IPS DF 4.7 (cell line): Measurements from ENCODE around the gene GDF7.

ENCODE experiments used
- DNase-seq: peaks from one replicate; pipeline ENCODE4 v3.0.0-alpha.2; 2013; ENCODE audit warnings: low spot score; ENCODE audit errors: extremely low read depth

The GDF7 gene

DNA sequence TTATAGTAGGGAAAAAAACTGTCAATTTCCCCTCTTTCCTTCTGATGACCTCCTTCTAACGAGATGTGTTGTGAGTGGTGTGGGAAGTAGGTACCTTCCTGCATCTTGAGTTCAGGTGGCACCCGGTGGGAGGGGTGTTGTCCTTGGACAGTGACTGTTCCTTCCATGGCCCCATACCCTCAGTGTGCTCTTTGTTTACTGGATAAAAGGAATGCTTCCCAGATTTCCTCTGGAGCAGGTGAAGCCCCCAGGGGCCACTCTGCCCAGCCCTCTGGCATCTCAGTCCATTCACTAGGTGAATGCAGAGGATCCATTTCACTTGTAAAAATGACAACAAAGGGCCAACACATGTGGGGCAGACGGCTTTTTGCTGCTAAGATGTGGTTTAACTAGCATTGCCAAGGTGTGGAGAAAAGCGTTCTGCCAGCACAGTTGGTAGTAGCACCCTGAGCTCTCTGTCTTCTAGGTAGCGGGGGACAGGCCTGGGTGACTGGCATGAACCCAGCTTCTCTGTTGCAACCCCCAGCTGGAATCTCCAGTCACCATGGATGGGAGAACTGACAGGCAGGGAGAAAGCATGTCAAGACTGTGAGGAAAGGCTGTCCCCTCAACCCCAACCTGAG is 6.9 kb downstream of the GDF7 start:
- DNase-seq = no peak

DNA sequence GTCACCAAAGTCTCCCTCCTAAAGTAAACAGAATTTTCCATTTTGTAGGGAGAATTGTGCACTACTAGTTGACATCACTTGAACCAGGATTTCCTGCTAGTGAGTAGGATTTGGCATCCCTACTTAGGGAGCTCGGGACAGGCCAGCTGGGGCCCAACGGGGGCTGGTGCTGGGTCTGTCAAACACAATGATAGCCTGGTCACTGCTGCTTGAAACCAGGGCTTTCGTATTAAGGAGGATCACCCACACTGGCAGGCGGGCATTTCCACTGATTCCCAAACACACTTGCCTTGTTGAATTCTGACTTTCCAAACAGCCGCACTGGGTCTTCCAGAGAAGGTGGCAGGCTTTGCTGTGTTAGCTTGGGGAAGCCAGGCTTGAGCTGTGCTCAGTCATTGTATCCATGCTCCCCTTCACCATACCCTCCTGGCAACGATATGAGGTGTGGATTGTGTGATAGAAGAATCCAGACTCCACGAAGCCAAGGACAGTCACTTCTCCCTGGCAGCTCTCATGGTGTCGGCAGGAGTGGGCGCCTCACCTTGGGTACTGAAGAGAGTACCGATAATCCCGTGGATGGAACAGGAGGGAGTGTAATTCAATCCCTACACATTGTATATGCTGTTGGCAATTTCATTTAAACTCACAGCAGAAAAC is 7.5 kb downstream of the GDF7 start:
- DNase-seq = no peak

DNA sequence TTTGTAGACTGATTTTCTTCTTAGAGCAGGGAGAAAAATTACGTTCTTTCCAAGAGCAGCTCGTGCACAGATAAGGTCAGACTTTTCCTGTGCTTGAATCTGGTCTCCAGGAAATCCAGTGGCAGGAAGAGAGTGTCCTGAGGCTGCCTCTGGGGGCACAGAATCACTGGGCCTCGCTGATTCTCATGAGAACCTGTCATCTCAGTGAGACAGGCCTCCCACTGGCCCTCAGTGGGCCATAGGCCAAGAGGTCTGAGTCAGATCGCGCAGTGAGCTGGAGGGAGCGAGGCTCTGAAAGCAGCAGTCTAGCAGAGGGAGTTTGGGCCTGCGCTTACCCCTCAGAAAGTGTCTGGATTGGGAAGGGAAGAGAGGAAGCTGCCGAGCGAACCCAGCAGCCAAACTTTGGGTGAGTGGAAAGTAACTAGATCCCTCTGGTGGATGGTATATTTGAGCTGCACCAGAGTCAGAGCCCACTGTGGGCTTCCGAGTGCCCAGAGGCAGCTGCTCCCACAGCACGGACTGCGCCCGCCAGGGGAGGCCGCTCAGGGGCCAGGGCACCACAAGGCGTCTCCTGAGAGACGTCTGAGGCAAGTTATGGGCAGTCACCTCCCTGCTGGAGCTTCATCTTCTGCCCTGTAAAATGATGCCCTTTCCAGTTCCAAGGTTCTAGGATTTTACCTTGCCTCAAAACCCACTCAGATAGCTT is 8.2 kb downstream of the GDF7 start:
- DNase-seq = no peak

DNA sequence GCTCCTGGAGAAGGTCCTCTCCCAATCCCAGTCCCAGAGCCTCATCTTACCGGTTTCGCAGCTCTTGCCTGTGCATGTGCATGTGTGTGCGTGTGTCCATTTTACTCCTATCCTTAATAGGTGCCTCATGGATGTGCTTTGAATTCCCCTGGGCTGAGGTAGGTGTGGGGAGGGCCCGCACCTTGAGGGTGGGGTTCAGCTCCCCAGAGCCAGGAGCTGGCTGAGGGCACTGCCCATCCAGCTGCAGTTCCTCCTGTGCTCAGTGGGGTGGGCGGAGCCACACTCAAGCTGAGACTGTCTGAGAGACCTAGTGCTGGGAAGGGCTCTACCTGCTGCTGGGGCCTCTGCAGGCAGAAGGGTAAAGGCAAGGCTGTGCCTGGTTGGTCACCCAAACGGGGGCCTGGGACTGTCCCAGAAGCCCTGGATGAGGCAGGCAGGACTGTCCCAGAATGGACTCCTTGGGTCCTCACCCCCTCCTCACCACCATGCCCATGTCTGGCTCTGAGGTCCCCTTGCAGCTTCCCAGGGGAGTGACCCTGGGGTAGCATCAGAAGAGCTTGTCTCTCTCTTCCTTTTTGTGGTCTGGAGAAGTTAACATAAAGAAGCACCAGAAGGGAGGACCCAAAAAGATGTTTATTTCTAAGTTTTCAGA is 8.9 kb downstream of the GDF7 start:
- DNase-seq = no peak

DNA sequence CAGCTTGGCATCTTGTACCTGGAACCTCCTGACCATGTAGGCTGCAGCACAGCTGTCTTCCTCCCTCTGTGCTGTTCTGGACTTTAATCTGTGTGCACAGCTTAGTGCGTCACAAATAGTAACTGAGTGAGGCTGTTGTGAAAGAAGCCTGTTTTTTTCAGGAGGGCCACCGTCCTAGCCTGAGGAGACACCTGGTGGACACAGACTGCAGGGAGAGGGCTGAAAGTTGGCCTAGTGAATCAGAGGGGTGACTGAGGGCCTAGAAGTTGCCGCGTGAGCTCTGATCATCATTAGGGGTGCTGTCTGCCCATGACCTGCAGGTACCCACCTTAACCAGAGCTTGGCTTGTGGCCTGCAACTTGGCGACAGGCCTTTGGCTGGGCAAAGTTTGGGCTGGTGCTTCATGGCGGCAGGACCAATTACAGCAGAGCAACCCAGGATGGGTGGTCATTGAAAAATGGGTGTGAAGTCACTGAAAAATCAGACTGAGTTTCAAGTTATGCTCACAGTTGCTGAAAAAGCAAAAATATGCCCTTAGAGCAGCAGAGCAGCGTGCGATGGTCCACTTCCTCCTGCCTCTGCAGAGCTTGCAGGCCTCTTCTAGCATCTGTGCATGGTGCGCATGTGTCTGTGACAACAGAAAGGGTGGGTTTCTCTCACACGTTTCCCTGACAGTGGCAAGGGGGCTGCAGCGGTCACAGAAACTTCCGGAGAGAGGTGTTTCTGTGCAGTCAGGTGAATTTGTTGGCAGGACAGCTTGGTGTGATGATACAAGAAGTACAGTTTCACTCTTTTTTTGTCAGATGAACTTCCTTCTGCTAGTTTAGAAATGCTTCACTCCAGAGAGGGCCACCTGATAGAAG is 9.6 kb downstream of the GDF7 start:
- DNase-seq = no peak

DNA sequence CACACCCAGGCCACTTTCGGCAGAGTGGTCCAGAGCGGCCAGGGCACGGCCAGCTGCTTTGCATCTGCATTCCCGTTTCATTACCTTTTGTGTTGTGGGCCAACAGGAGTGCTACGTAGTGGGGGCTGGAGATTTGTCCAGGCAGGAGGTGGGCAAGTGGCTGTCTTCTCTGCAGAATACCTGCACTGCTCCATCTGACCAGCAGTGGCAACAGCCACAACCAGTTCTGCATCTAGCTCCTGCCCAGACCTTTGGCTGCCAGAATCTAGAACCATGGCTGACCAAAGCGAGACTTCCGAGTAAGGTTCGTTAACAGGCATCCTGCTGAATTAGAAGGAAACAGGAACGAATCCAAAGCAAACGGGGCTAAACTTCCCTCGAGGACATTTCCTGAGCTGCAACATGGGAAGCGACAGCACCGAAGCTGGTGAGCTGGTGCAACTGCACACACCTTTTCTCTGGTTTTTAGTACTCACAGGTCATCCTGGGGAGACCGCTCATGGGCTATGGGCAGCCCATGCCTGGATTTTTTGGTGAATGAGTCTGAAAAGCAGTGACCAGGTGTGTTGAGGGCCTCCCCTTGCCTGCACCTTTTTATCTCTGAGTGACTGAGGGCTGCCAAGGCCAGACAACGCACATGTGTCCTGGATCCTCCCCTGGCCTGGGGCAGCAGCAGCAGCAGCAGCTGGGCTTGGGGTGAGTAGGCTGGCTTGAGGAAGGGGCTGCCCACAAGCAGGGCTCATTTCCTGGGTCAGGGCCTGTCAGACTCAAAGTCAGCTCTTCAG is 10.5 kb downstream of the GDF7 start:
- DNase-seq = no peak

DNA sequence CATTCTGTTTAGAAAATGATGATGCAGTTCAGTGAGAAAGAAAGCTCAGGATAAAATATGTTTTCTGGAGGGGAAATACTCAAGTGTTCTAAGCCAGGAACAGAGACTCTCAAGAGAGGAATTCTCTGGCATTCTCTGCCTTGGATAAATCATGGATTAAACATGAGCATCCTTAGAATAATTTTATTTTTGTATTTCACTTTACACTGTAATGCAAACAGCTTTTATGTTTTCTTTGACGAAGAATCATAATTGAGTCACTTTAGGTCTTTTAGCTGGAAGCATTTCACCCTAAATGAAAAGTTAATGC is 11.1 kb downstream of the GDF7 start:
- DNase-seq = no peak

DNA sequence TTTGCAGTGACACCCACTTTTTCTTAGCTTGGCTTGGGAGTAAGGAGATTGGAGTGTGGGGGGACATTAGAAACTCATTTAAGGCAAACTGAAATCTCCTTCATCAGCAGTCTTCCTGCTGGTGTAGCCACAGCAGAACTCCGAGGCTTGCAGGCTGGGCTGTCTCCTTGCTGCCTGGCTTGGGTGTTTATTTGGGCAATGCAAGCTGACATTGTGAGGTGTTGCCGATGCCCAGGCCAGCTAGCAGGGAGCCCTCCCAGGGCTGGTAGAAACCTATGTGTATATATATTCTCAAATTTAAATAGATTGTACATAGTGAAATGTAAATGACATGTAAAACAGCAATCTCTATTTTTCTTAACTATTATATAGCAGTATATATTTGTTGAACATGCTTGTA is 11.8 kb downstream of the GDF7 start:
- DNase-seq = no peak

DNA sequence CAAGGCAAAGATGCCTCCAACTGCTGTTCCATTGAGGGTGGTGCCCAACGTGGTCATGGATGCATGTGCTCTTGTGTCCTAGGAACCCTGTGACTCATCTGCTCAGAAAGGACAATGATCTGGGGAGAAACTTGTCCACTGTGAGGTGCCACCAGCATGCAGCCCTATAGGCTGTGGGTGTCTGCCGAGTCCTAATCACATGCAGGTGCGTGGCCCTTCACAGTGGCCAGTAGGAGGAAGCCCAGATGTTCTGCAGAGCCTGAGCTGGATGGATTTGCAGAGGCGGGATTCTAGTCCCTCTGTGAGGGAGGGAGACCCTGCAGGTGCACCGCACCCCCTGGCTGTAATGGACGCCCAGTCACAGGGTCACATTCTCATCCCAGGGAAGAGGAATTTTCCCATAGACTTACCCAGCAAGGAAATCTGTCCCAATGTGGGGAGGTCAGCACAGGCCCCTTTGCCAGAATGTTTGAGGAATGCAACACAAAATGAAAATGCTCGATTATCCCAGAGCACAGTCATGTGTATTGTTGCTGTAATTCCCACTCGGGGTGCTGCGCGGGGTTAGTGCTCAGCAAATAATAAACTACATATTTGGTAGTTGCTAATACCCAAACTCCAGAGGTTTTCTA is 13.9 kb downstream of the GDF7 start:
- DNase-seq = no peak

DNA sequence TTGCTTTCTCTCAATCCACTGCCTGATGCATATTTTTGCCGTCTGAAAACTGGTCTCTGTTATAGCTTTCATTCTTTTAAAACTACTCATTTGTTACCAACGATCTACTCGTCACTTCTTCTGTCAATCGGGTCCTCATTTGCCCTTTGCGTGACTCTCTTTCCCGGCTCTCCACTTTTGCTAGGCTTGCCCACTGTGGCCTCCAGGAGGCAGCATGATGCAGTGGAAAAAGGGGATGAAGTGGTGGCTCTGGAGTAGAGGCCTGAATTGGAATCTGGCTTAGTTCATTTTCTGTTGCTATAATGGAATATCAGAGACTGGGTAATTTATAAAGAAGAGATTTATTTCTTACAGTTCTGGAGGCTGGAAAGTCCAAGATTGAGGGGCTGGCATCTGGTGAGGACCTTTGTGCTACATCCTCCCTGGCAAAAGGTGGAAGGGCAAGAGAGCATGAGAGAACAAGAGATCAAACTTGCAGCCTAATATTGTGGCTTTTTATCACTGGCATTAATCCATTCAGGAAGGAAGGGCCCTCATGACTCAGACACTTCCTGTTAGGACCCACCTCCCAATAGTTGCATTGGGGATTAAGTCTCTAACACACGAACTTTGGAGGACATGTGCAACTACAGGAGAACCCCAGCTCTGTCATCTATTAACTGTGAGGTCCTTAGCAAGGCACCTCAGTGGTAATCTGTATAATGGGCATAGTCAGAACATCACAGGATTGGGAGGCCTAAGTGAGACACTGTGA is 15.4 kb downstream of the GDF7 start:
- no peak for DNase-seq

DNA sequence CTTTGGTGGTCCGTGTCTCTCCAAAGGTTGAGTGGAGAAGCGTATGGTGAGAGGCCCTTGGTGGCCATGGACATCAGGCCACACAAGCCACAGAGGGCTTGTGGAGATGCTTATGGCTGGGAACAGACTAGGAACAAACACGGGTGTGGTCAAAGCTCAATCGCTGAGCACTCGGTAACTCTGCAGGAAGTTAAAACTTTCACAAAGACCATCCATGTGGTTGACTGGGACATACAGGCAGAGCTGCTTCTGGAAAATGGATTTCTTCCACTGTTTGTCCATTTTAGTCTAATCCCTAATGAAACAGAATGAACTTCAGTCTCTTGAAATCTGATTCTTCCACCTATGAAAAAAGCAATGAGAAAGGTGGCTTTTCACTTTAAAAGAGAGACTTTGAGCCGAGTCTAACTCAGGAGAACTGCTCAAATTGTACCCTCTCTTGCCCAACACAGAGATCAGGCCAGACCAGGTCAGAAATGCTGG is 17.7 kb downstream of the GDF7 start:
- no peak for DNase-seq

DNA sequence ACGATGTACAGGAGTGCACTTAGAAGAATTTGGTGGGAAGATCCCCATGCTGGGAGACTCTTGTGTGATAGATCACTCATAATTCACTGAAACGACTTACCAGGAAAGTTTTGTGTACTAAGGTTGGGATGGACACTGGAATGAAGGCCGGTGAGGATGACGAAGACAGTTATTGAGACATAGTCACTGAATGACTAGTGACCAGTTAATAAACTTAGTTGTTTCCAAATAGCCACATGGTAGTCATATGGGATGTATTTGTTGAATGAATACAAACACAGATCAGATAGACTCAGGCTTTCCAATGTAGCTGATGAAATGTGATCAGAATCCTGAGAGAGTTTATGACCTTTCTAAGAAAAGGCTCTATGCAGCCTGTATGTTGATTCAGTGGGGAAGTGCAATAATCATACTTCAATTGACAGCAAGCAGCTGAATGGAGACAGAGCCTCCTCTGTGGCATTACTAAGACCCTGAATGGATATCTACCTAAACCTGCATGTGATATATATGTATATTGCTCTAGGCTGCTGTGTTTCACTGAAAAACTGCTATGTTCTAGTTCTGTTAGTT is 20.4 kb downstream of the GDF7 start:
- DNase-seq = no peak

DNA sequence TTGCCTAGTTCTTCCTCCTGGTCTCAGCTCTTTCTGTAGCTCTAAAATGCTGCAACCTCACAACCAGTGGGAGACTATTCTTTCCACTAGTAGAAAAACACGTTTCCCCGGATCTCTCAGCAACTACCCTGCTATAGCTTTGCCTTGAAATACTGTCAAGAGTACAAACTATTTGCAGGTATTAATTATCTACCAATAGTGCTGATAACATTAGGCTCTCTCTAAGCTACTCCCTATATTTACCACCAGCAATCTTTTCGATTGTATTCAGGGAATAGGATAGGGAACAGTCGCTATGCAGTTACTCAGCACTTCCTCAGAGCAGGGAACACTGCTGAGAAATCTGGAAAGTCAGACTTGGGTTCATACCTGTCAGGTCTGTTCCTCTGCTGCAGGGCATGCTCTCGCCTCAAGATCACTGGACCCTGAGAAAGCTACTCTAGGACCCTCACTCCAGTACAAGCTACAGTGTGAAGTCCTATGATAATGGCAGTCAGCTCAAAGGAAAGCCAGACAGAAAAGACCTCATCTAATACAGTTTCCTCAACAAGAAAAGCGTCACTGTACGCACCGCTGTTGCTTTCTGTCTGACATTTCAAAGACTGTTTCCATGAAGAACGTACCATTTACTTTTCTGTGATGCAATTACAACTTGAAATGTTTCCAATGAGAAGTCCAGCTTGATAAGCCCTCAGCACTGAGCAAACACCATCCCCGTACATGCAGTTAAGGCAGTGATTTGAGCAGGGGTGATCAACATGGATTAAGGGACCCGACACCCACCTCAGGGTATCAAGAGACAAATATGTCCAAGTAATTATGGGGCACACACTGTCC is 22.7 kb downstream of the GDF7 start:
- no peak for DNase-seq

DNA sequence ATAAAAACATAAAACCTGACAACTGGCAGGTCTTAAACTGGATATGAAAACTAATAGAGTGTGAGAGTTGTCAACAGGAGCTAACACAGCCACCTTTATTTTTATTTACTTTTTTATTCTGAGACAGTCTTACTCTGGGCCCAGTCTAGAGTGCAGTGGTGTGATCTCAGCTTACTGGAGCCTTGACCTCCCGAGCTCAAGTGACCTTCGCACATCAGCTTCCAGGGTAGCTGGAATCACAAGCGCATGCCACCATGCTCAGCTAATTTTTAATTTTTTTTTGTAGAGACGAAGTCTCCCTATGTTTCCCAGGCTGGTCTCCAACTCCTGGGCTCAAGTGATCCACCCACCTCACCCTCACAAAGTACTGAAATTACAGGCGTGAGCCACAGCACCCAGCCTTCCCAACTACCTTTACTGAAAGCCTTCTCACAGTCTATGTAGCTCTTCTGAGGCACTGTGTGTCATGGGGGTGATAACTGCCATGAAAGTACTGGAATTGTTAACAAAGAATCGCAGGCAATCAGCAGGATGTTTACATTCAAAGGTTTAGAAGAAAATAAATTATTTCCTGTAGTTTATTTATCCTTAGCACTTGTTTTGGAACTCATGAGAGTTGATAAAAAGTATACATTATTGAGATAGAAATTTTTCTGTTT is 24.3 kb downstream of the GDF7 start:
- no peak for DNase-seq

DNA sequence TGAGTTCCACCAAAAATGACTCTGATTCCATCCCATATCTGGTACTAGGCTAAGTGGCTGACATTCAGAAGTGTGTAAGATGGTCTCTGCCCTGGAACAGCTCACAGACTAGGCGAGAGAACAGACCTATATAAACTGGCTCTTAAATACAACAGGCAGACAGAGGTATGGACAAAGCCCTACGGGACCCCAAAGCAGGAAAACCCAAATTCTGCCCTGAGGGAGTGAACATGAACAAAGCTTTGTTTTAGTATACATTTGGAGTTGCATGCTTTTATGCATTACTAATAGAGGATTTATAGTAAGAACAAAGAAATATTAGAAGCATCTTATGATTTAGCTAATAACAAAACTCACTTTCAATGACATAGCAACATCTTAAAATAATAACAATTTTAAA is 25.1 kb downstream of the GDF7 start:
- DNase-seq = no peak

DNA sequence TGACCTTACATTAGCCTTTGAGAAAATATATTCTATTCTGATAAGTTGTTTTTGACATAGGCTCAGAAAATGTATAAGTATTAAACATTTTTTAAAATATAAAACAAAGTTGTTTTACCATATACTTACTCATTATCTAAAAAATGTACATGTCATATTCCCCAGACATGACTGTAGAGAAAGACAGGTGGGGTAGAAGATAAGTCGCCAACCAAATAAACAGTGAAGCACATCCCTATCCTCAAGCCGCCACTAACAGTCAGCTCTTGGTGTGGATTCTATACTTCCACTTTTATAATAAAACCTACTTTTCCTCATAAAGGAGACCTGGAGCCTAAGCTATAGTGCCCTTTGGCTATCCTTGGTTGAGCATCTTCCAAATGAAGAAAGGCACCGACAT is 26.4 kb downstream of the GDF7 start:
- DNase-seq = no peak

DNA sequence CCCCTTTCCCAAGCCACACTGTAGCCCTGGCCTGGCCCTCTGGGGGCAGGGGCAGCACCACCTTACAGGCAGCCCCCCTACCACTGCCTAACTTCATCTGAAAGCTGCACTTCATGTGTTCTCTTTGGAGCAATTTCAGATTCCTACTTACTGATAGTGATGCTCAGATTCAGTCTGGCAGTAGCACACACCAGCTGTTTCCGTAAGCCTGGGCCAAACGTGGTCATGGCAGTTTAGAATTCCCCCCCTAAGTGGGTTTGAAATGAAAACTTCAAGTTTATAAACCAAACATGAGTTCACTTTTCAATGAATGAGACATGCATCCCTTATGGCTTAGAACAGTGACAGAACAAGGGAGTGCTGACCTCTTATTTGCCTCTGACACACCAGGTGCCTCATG is 29.4 kb downstream of the GDF7 start:
- DNase-seq = no peak
